Activated T-helper 1 cell treated with anti-CD3 and anti-CD28 coated beads, Interleukin-12 subunit alpha, Interleukin-12 subunit beta, Interleukin-2, Interleukin-4 antibody, amounts not matched to agents 30 ng/mL and 10 ng/mL and 1 ng/mL, durations not matched to agents 14 hours and 24 hours and 36 hours (primary cell): ENCODE measurements around the gene ITPR1. TPM values are rescaled to one million over a fixed set of nuclear protein-coding genes. Genes with fewer than 3 reads are reported as not detected.

Source experiments
- DNase-seq: peaks from one replicate; pipeline ENCODE4 v3.0.0; 2021; ENCODE audit warnings: low spot score
- H3K27ac Mint-ChIP-seq: one replicate; pipeline ENCODE4 v1.8.0; 2021; ENCODE audit warnings: mild to moderate bottlenecking, mixed read lengths
- H3K27me3 Mint-ChIP-seq: one replicate; pipeline ENCODE4 v1.8.0; 2022; ENCODE audit warnings: mild to moderate bottlenecking, moderate library complexity, mixed read lengths; ENCODE audit not compliant: insufficient read depth
- H3K36me3 Mint-ChIP-seq: one replicate; pipeline ENCODE4 v1.8.0; 2021; ENCODE audit warnings: low read depth, mixed read lengths
- H3K4me1 Mint-ChIP-seq: one replicate; pipeline ENCODE4 v1.8.0; 2021; ENCODE audit warnings: low read depth, mixed read lengths
- H3K4me3 Mint-ChIP-seq: one replicate; pipeline ENCODE4 v1.8.0; 2021; ENCODE audit warnings: mild to moderate bottlenecking, moderate library complexity, mixed read lengths
- H3K9me3 Mint-ChIP-seq: one replicate; pipeline ENCODE4 v1.8.0; 2021; ENCODE audit warnings: mixed read lengths
- intact Hi-C: fragments of 100-400 bp; cut with micrococcal nuclease; formaldehyde crosslinking; loops from one replicate; pipeline ENCODE4 v1.15.1; 2024
- total RNA-seq: library from RNA; stranded (reverse); gene quantifications from 2 replicates; pipeline ENCODE4 v1.2.3, GENCODE V29; 2022

ITPR1 gene
- total RNA-seq, 1 donor from 2014 or later: 108 TPM

DNA sequence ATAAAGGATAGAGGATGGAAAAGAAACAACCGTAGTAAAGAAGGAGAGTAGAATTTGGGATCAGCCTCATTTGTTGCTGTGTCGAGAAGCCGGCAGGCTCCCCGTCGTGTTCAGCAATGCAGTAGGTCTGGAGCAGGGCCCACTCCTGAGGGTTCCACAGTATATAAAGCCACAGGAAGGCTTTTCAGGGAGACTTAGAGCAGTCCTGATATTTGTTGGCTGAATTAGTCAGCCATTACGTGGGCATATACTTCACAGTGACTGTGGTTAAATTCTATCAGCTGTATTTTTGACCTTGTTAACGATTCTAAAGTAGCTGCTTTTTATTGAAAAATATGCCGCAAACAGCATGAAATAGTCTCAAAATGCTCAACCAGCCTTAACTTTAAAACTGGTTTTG is 149.5 kb downstream of the ITPR1 start:
- Mint-ChIP-seq H3K27me3 (no peaks in the 10 kb centered on the region), H3K36me3 (peaks cover 35% of the 10 kb centered on the region), H3K4me3 (no peak overlapping the region), H3K27ac (no peak overlapping the region), H3K4me1 (peaks cover 7% of the 10 kb centered on the region), H3K9me3 (no peaks in the 10 kb centered on the region)
- no peak for DNase-seq
- intact Hi-C loops: no loop called here

GRCh38 chr3:4643904-4644547 is 150.9 kb downstream of the ITPR1 start:
- peaks cover 7% of the 10 kb centered on the region for H3K4me1 Mint-ChIP-seq
- no peaks in the 10 kb centered on the region for H3K27me3 Mint-ChIP-seq
- H3K4me3 Mint-ChIP-seq: no peak overlapping the region
- intact Hi-C loops: no loop called here
- H3K9me3 Mint-ChIP-seq: no peaks in the 10 kb centered on the region
- H3K36me3 Mint-ChIP-seq: peaks cover 41% of the 10 kb centered on the region
- no peak overlapping the region for H3K27ac Mint-ChIP-seq
- no peak for DNase-seq

- intact Hi-C loops: no loop called here
- H3K4me1 Mint-ChIP-seq: peaks cover 7% of the 10 kb centered on the region
- H3K9me3 Mint-ChIP-seq: no peaks in the 10 kb centered on the region
- H3K36me3 Mint-ChIP-seq: peaks cover 48% of the 10 kb centered on the region
- H3K27me3 Mint-ChIP-seq: no peaks in the 10 kb centered on the region
- H3K27ac Mint-ChIP-seq: no peak overlapping the region
- H3K4me3 Mint-ChIP-seq: no peak overlapping the region
- no peak for DNase-seq
These were observed 151.8 kb downstream of the ITPR1 start for GRCh38 chr3:4644951-4645350.

DNA sequence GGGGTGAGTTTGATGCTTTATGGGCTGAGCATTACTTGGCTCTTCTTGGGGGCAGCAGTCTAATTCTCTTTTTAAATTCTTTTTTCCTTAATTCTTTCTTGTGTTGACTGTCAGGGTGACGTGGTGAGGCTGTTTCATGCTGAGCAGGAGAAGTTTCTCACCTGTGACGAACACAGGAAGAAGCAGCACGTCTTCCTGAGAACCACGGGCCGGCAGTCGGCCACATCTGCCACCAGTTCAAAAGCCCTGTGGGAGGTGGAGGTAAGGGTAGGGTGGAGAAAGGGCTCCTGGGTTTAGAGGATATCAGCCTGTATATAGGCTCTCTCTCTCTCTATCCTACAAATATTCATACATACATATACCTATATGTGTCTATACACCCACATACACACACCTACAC is 152.3 kb downstream of the ITPR1 start:
- intact Hi-C loops: no loop called here
- H3K27ac Mint-ChIP-seq: no peak overlapping the region
- peaks cover 50% of the 10 kb centered on the region for H3K36me3 Mint-ChIP-seq
- H3K4me3 Mint-ChIP-seq: no peak overlapping the region
- H3K9me3 Mint-ChIP-seq: no peaks in the 10 kb centered on the region
- no peak for DNase-seq
- no peaks in the 10 kb centered on the region for H3K27me3 Mint-ChIP-seq
- H3K4me1 Mint-ChIP-seq: peaks cover 10% of the 10 kb centered on the region

- Mint-ChIP-seq H3K4me1 (peaks cover 13% of the 10 kb centered on the region), H3K4me3 (no peak overlapping the region), H3K27ac (no peak overlapping the region), H3K27me3 (no peaks in the 10 kb centered on the region), H3K9me3 (no peaks in the 10 kb centered on the region), H3K36me3 (peaks cover 44% of the 10 kb centered on the region)
- intact Hi-C loops: no loop called here
- no peak for DNase-seq
These were observed 154.3 kb downstream of the ITPR1 start for GRCh38 chr3:4647411-4647810.

DNA sequence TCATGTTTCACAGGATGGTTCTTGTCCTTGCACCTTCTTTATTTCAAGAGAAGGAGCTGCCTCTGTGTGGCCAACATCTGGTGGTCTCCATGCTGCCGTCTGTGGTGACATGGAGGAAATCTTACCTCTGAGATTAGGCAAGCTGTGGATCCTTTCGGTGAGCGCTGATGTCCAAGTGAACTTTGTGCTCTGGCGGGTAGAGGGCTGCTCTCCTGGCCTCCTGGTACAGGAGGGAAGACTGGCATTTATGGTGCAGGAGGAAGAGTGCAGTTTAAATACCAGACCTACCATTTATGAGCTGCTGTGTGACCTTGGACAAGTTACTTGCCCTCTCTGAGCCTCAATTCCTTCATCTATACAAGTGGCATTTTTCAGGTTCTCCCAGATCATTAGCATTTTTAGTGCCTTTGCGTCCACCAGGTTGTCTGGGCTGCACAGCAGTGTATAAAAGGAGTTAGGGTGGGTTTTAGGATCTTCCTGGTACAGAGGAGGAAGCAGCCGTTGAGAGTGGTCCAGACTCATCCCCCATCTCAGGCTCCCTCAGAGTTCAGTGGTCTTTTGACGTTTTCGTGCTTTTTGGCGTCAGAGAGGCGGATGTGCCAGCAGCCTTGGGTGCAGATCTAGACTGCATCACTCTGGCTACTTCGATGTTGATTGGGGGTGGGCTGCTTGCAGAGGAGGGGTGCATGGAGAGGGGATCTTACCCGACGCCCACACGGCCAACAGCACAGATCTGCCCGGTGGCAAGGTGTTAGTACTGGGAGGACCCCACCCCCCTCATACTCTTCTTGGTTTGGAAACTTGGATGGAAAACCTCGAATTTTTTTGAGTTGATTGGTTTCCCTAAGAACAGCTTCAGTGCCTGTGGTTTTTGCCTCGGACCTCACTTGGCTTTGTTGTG is 162.2 kb downstream of the ITPR1 start:
- intact Hi-C loops: no loop called here
- peaks cover 29% of the 10 kb centered on the region for H3K36me3 Mint-ChIP-seq
- H3K27ac Mint-ChIP-seq: no peak overlapping the region
- H3K4me1 Mint-ChIP-seq: peaks cover 4% of the 10 kb centered on the region
- DNase-seq: no peak
- H3K4me3 Mint-ChIP-seq: no peak overlapping the region
- no peaks in the 10 kb centered on the region for H3K9me3 Mint-ChIP-seq
- H3K27me3 Mint-ChIP-seq: no peaks in the 10 kb centered on the region

DNA sequence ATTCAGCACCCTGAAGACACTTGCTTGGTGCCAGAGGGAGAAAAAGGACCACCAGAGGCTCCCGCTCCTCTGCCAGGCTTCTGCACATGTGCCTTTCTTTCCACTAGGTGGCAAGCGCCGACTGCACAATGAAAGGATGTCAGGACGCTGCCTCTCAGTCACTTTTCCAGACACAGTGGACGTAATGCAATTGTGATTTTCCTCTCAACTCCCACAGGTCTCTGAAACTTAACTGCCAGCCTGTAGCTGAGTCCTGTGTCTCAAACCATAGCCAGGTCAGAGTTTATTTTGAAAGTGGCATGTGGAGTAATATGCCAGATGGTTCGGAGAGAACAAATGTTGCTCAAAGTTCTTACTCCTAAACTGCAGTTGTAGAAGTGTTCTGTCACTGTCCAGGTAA is 162.9 kb downstream of the ITPR1 start:
- DNase-seq: no peak
- peaks cover 29% of the 10 kb centered on the region for H3K36me3 Mint-ChIP-seq

DNA sequence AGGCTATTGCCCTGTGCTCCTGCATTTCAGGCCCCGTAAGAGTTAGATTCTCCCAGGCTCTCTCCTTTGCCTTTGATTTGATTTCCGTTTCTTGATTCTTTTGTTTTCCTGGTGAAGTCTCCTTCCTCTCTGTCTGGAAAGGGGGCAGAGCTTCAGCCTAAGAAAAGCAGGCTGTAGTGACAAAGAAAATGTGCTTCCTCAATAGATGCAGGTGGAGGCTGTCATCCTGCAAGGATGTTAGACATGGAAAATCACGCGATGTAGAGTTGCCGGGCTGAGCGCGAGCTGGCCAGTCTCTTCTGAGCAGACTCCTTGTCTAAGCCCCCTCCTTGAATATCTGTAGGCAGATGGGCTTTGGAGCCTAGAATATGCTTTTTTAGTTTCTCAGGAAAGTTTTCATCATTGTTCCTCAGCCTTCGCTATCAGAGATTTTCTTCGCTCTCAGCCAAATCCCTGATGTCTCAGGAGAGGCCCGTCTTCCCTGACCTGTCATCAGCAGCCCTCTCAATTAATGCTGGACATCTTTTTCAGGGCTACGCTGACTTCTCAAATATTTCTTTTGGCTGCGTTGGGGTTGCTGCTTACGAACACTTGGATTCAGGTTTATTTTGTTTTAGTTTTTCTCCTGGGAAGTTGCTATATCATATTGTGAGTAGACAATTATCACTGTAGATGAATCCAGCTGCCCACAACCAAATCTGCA is 163.6 kb downstream of the ITPR1 start:
- H3K9me3 Mint-ChIP-seq: no peaks in the 10 kb centered on the region
- peaks cover 31% of the 10 kb centered on the region for H3K36me3 Mint-ChIP-seq
- intact Hi-C loops: no loop called here

More for the DNA sequence above, 162.9 kb downstream of the ITPR1 start:
- Mint-ChIP-seq H3K4me3 (no peak overlapping the region), H3K27me3 (no peaks in the 10 kb centered on the region), H3K4me1 (no peaks in the 10 kb centered on the region), H3K9me3 (no peaks in the 10 kb centered on the region), H3K27ac (no peak overlapping the region)
- intact Hi-C loops: no loop called here

GRCh38 chr3:4660936-4661335 is 167.8 kb downstream of the ITPR1 start:
- Mint-ChIP-seq H3K9me3 (no peaks in the 10 kb centered on the region), H3K27ac (no peak overlapping the region), H3K27me3 (no peaks in the 10 kb centered on the region), H3K4me3 (no peak overlapping the region), H3K36me3 (peaks cover 42% of the 10 kb centered on the region), H3K4me1 (no peaks in the 10 kb centered on the region)
- intact Hi-C loops: loop anchor here (2.0 kb wide), 1 partner anchor 398 kb away; no protein-coding TSS in a partner anchor
- DNase-seq: no peak

More for the DNA sequence above, 163.6 kb downstream of the ITPR1 start:
- Mint-ChIP-seq H3K4me1 (no peaks in the 10 kb centered on the region), H3K27me3 (no peaks in the 10 kb centered on the region), H3K4me3 (no peak overlapping the region), H3K27ac (no peak overlapping the region)
- no peak for DNase-seq

DNA sequence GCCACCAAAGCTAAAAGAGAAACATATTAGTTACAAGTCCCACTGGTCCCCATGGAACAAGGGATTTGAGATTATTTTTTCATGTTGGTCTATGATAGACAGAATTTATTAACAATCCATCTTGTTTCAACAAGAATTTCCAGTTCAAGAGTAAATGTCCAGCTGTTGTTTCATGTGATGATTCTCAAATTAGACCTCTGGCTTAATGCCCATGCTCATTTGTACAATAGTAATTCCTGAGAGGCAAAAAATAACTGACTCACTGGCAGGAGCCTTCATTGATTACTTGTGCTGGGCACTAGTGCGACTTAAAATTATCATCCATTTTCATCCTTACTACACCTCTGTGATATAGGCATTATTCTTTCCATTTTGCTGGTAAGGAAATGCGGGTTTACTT is 171.3 kb downstream of the ITPR1 start:
- Mint-ChIP-seq H3K36me3 (peaks cover 54% of the 10 kb centered on the region), H3K27ac (no peak overlapping the region)
- intact Hi-C loops: no loop called here

DNA sequence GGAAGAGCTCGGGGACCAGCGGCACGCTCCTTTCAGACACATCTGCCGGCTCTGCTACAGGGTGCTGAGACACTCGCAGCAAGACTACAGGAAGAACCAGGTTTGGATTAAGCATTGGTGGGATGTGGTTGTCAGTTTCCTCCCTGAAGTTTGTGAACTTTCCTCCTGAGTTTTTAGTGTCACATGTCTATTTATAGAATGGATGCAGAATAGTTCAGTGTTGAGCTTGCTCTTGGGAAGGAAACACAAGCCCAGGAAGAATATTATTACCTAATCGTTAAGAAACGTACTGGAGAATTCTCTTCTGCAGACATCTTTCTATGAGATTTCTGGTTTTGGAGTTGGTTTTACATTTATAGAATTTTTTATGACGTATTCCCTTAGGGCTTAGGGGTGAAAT is 172.0 kb downstream of the ITPR1 start:
- intact Hi-C loops: no loop called here
- no peaks in the 10 kb centered on the region for H3K4me1 Mint-ChIP-seq
- H3K36me3 Mint-ChIP-seq: peaks cover 59% of the 10 kb centered on the region
- no peak for DNase-seq
- no peak overlapping the region for H3K4me3 Mint-ChIP-seq
- H3K27ac Mint-ChIP-seq: no peak overlapping the region
- no peaks in the 10 kb centered on the region for H3K27me3 Mint-ChIP-seq
- no peaks in the 10 kb centered on the region for H3K9me3 Mint-ChIP-seq

More for the DNA sequence above, 171.3 kb downstream of the ITPR1 start:
- H3K9me3 Mint-ChIP-seq: no peaks in the 10 kb centered on the region
- H3K4me1 Mint-ChIP-seq: no peaks in the 10 kb centered on the region
- H3K27me3 Mint-ChIP-seq: no peaks in the 10 kb centered on the region
- no peak for DNase-seq
- no peak overlapping the region for H3K4me3 Mint-ChIP-seq

- H3K9me3 Mint-ChIP-seq: no peaks in the 10 kb centered on the region
- intact Hi-C loops: no loop called here
- H3K27ac Mint-ChIP-seq: no peak overlapping the region
- H3K4me3 Mint-ChIP-seq: no peak overlapping the region
- H3K36me3 Mint-ChIP-seq: peaks cover 61% of the 10 kb centered on the region
- no peaks in the 10 kb centered on the region for H3K27me3 Mint-ChIP-seq
- H3K4me1 Mint-ChIP-seq: no peaks in the 10 kb centered on the region
- DNase-seq: no peak
These were observed 172.9 kb downstream of the ITPR1 start for GRCh38 chr3:4666071-4666470.

DNA sequence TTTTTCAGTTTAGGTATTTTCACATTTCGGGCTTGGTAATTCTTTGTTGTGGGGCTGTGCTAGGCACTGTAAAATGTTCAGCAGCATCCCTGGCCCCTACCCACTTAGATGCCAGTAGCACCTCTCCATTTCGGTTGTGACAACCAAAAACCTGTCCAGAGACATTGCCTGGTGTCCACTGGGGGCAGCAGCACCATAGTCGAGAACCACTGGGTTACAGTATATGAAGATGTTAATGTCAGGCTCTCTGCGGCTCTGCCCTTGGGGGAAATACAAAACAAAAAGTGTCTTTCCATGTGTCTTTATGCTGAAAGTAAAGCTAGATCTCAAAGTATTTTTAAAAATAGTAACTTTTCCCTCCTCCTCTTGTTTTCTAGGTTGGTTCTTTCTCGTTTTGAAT is 177.2 kb downstream of the ITPR1 start:
- H3K9me3 Mint-ChIP-seq: no peaks in the 10 kb centered on the region
- intact Hi-C loops: no loop called here
- peaks cover 52% of the 10 kb centered on the region for H3K36me3 Mint-ChIP-seq
- no peaks in the 10 kb centered on the region for H3K27me3 Mint-ChIP-seq
- H3K27ac Mint-ChIP-seq: no peak overlapping the region
- no peaks in the 10 kb centered on the region for H3K4me1 Mint-ChIP-seq
- no peak overlapping the region for H3K4me3 Mint-ChIP-seq
- DNase-seq: no peak
